ENCODE measurements around the gene RPS18. TPM values are rescaled to one million over a fixed set of nuclear protein-coding genes. Genes with fewer than 3 reads are reported as not detected.

The RPS18 gene
- total RNA-seq, 4 donors from 2014 or later: 773 to 2,238 (median 1,359) TPM

DNA sequence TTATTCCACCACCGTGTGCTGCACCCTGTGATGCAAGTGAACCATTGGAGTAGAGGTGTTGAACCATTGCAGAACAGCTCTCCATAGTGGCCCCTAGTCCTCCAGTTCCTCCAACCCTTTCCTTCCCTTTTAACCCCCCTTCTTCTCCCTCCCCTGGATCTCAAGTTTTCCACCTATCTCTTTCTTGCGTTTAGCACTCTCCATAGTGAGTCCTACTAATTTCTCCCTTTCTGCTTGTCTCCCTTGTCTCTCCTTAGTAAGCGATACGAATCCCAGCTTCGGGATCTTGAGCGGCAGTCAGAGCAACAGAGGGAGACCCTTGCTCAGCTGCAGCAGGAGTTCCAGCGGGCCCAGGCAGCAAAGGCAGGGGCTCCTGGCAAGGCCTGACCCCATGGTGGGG lies 18.6 kb downstream of the RPS18 start:
- in situ Hi-C loops (cut with MboI; ENCODE audit: low pct_ligation_motif_present in 1 of 4, low pct_unique_long_range_greater_than_20kb in 1 of 4, low sequenced_read_pairs in 3 of 4): no loop called here
- no peak for DNase-seq
- WGBS, 2 donors (ENCODE audit: low coverage in 1 of 2): 78 to 90% methylated on average over 5 to 7 of the region's 7 CpGs
- Histone ChIP-seq H3K9me3 (no peaks in the 10 kb centered on the region), H3K4me1 (peaks cover 6 to 21% (median 20%) of the 10 kb centered on the region in 4 donors), H3K4me3 (peak overlapping the region in 2 of 4 donors; percentile 69 to 72), H3K27ac (no peak overlapping the region), H3K27me3 (no peaks in the 10 kb centered on the region), H3K36me3 (peaks cover 0 to 8% (median 0%) of the 10 kb centered on the region in 4 donors)
- intact Hi-C loops (cut with DNase I; ENCODE audit: low total_unique reads): no loop called here
- no peak for TF ChIP-seq POLR2A (IDR thresholded peaks at IDR 0.05)
- TF ChIP-seq, protein P1, sequence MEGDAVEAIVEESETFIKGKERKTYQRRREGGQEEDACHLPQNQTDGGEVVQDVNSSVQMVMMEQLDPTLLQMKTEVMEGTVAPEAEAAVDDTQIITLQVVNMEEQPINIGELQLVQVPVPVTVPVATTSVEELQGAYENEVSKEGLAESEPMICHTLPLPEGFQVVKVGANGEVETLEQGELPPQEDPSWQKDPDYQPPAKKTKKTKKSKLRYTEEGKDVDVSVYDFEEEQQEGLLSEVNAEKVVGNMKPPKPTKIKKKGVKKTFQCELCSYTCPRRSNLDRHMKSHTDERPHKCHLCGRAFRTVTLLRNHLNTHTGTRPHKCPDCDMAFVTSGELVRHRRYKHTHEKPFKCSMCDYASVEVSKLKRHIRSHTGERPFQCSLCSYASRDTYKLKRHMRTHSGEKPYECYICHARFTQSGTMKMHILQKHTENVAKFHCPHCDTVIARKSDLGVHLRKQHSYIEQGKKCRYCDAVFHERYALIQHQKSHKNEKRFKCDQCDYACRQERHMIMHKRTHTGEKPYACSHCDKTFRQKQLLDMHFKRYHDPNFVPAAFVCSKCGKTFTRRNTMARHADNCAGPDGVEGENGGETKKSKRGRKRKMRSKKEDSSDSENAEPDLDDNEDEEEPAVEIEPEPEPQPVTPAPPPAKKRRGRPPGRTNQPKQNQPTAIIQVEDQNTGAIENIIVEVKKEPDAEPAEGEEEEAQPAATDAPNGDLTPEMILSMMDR (IDR thresholded peaks at IDR 0.05): no peak
- TF ChIP-seq EP300 (IDR thresholded peaks at IDR 0.05; ENCODE audit: low read depth): no peak
- no peak for TF ChIP-seq POLR2AphosphoS5 (IDR thresholded peaks at IDR 0.05)

DNA sequence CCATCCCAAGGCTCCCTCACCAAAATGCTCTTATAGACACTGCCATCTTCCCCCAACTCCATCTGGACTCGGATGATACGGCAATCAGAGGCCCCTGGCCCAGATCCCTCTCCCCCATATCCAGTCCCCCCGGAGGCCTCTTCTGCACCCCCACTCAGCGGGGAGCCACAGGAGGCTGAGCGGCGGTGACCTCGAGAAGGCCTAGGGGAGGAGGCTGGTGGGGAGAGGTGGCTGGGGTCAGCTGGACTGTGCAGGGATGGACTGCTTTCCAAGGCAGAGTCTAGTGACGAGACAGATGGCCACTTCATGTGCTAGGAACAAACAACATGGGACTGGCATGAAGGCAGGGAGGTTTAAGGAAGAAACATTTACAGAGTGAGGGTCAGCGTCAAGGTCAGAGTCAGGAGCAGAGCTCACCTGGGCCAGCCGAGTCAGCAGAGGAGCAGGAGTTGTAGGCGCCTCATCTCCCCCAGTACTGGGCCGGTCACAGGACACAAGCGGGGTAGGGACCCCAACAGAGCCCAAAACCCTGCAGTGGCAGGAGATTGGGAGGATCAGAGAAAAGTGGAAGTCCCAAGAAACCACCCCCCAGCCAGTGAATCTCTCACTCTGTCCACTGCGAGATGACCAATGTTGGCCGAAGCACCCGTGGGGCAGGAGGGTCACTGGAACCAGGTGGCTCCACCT lies 21.3 kb downstream of the RPS18 start:
- DNase-seq: no peak
- Histone ChIP-seq H3K27me3 (no peaks in the 10 kb centered on the region), H3K27ac (no peak overlapping the region), H3K9me3 (no peaks in the 10 kb centered on the region), H3K4me1 (peaks cover 9 to 31% (median 27%) of the 10 kb centered on the region in 4 donors), H3K4me3 (no peak overlapping the region), H3K36me3 (peaks cover 0 to 8% (median 0%) of the 10 kb centered on the region in 4 donors)
- in situ Hi-C loops (cut with MboI; ENCODE audit: low pct_ligation_motif_present in 1 of 4, low pct_unique_long_range_greater_than_20kb in 1 of 4, low sequenced_read_pairs in 3 of 4) (no loop called here), intact Hi-C loops (cut with DNase I; ENCODE audit: low total_unique reads) (no loop called here)
- WGBS, 2 donors (ENCODE audit: low coverage in 1 of 2): 90% methylated on average over 16 of the region's 16 CpGs; no CpG with 5 or more reads in 1 of the 2 donors
- TF ChIP-seq EP300 (IDR thresholded peaks at IDR 0.05; ENCODE audit: low read depth): no peak
- TF ChIP-seq, protein P1 (IDR thresholded peaks at IDR 0.05): no peak
- TF ChIP-seq POLR2AphosphoS5 (IDR thresholded peaks at IDR 0.05): no peak
- no peak for TF ChIP-seq POLR2A (IDR thresholded peaks at IDR 0.05)

DNA sequence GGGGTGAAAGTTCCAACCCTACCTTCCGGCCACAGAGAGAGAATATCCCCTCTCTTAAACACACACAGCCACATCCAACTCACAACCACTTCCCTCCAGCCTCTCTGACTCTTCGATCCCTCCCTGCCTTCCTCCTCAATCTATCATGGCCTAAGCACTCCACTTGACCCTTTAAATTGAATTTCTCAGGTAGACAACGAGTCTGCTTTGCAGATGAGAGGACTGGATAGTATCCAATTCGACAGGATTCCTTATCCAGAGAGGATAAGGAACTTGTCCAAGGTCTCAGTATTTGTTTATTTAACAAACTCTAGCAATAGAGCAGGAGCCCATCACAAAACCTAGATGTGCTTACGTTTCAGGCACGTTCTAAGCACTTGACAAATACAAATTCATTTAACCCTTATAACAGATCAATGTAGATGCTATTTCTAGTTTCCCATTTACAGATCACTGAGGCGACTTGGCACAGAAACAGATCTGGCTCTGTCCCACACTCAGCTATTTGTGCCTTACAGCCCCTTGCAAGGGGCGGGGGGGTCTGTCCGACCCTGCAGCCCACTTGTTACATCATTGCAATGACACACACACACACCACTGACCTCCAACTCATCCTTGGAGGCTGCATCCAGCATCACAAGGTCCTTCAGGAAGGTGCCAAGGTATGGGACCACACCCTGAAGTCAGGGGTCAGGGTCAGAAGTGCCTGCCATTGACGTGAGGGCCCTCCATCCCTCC lies 22.4 kb downstream of the RPS18 start:
- H3K27me3 ChIP-seq: no peaks in the 10 kb centered on the region
- DNase-seq: no peak
- TF ChIP-seq, protein P1 (IDR thresholded peaks at IDR 0.05): no peak
- TF ChIP-seq POLR2AphosphoS5 (IDR thresholded peaks at IDR 0.05) (no peak), POLR2A (IDR thresholded peaks at IDR 0.05) (no peak), EP300 (IDR thresholded peaks at IDR 0.05; ENCODE audit: low read depth) (no peak)
- H3K27ac ChIP-seq: no peak overlapping the region
- H3K36me3 ChIP-seq: peaks cover 0 to 8% (median 0%) of the 10 kb centered on the region in 4 donors
- peaks cover 6 to 27% (median 23%) of the 10 kb centered on the region in 4 donors for H3K4me1 ChIP-seq
- intact Hi-C loops (cut with DNase I; ENCODE audit: low total_unique reads): no loop called here
- 59 to 60% methylated on average over 6 to 10 of the region's 10 CpGs for WGBS, 2 donors (ENCODE audit: low coverage in 1 of 2)
- in situ Hi-C loops (cut with MboI; ENCODE audit: low pct_ligation_motif_present in 1 of 4, low pct_unique_long_range_greater_than_20kb in 1 of 4, low sequenced_read_pairs in 3 of 4): no loop called here
- no peak overlapping the region for H3K4me3 ChIP-seq
- H3K9me3 ChIP-seq: no peaks in the 10 kb centered on the region

DNA sequence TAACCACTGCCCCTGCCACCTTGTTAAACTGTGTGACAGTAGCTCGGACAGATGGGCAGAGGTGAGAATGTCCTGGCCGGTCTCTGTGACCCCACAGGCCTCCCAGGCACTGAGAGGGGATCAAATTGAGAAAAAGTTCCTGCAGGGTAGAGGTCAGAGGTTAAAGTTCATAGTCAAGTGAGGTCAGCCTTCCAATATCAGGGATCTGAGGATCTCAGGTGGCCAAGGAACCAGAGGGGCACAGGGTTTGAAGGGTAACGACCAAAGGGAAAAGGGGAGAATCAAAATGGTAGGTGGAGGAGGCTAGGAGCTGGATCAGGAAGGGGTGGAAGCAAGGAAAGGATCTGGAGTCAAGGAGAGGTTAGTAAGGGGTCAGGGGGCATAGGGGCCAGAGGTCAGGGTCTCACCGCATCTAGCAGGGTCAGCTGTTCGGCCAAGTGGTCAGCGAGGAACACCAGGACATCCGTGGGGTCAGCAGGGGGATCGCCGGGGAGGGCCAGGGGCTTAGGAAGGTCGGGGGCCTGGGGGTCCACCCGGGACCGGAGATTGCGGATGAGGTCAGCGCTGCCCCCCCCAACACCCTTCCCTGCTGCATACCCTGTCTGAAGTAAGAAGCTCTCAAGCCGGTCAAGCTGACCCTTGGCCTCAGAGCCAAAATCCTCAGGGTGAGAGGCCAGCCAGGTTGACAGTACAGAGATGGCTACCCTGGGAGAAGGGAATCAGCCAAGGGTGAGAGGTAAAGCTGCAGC lies 23.9 kb downstream of the RPS18 start:
- in situ Hi-C loops (cut with MboI; ENCODE audit: low pct_ligation_motif_present in 1 of 4, low pct_unique_long_range_greater_than_20kb in 1 of 4, low sequenced_read_pairs in 3 of 4): no loop called here
- 80 to 88% methylated on average over 5 to 15 of the region's 15 CpGs for WGBS, 2 donors (ENCODE audit: low coverage in 1 of 2)
- H3K36me3 ChIP-seq: peaks cover 0 to 8% (median 0%) of the 10 kb centered on the region in 4 donors
- intact Hi-C loops (cut with DNase I; ENCODE audit: low total_unique reads): no loop called here
- H3K4me3 ChIP-seq: no peak overlapping the region
- TF ChIP-seq, protein P1 (IDR thresholded peaks at IDR 0.05): no peak
- no peak for TF ChIP-seq POLR2AphosphoS5 (IDR thresholded peaks at IDR 0.05)
- no peak for TF ChIP-seq POLR2A (IDR thresholded peaks at IDR 0.05)
- no peak for TF ChIP-seq EP300 (IDR thresholded peaks at IDR 0.05; ENCODE audit: low read depth)
- no peaks in the 10 kb centered on the region for H3K9me3 ChIP-seq
- peaks cover 10 to 27% (median 22%) of the 10 kb centered on the region in 4 donors for H3K4me1 ChIP-seq
- DNase-seq: no peak
- no peaks in the 10 kb centered on the region for H3K27me3 ChIP-seq
- no peak overlapping the region for H3K27ac ChIP-seq
